Muscle of back (tissue), 13 donors: Measurements from ENCODE around the gene DUSP10. TPM values are rescaled to one million over a fixed set of nuclear protein-coding genes. Genes with fewer than 3 reads are reported as not detected.

Experiments
- DNase-seq, 3 donors: peaks; one replicate each; pipeline versions ENCODE4 v3.0.0 to v3.0.0-alpha.2; 2013
- long read RNA-seq, 9 donors: transcript quantifications; one replicate each; lab custom pipeline, GENCODE V29; 2026
- polyA plus RNA-seq, 10 donors: library from polyadenylated mRNA; unstranded; fragments of 120-200 nt; gene quantifications; one replicate each; pipeline ENCODE4 v1.2.1, GENCODE V29; 2013; ENCODE audit not compliant: insufficient read length in 10 of 10

The DUSP10 gene
- polyA plus RNA-seq: 10 to 100 TPM; 12.0 to 35.6 (median 23.7) TPM
- long read RNA-seq, donor 1, partial matches to known transcripts: 5 of 10 reads
- long read RNA-seq, donor 1, other reads (novel, unspliced or antisense): 0 of 10 reads
- long read RNA-seq, donor 2, partial matches to known transcripts: 6 of 10 reads
- long read RNA-seq, donor 2, other reads (novel, unspliced or antisense): 0 of 10 reads
- long read RNA-seq, donor 3: 0 reads
- long read RNA-seq, donor 4, partial matches to known transcripts: 0 of 4 reads
- long read RNA-seq, donor 4, other reads (novel, unspliced or antisense): 0 of 4 reads
- long read RNA-seq, donor 5, partial matches to known transcripts: 6 of 10 reads
- long read RNA-seq, donor 5, other reads (novel, unspliced or antisense): 0 of 10 reads
- long read RNA-seq, donor 6, transcript DUSP10-201 (4 exons, 2,676 nt): major isoform, 5 of 5 reads
- long read RNA-seq, donor 6, partial matches to known transcripts: 0 of 5 reads
- long read RNA-seq, donor 6, other reads (novel, unspliced or antisense): 0 of 5 reads
- long read RNA-seq, donor 7, partial matches to known transcripts: 0 of 3 reads
- long read RNA-seq, donor 7, other reads (novel, unspliced or antisense): 0 of 3 reads
- long read RNA-seq, donor 8, transcript DUSP10-201 (4 exons, 2,676 nt): major isoform, 5 of 5 reads
- long read RNA-seq, donor 8, partial matches to known transcripts: 0 of 5 reads
- long read RNA-seq, donor 8, other reads (novel, unspliced or antisense): 0 of 5 reads
- long read RNA-seq, donor 9: 0 reads

DNA sequence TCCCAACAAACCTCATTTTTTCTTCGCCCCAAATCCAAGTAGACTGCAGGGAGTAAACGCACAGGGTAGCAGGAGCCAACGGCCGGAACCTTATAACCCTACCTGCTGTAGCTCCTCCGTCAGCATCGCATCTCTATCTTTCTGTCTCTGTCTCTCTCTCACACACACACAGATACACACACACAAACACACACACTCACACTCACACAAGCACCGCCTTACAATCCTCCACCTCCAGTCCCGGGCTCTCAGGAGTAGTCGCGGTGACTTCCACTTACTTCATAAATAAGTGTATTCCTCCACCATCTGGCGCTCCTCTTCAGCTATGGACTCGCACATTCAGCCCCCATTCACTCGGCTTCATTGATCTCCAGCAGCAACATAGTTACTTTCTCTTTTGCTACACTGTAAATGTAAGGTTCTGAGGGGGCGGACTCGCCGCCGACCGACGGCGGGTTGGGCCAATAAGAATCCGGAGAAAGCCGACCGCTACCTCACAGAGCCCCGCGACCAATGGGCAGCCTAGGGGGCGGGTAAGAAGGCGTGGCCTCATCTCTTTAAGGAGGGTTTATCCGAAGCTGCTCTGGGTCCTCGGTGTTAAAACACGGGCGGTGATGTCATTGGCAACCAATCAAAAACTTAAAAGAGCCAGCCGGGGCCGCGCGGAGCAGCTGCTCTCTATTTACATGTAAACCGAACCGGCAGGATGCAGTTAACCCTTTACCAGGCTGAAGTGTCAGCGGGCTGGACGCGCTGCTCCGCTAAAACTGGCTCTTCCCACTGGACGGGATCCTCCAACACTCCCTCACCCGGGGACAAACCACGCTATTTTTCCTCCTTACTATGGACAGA is at the start of gene DUSP10:
Gene DUSP10 (minus strand): TSS at position 387 of the 852 bp plus-strand sequence. CDS start 2,345 bp downstream, outside the sequence.
- DNase-seq: peak; percentile 100

DNA sequence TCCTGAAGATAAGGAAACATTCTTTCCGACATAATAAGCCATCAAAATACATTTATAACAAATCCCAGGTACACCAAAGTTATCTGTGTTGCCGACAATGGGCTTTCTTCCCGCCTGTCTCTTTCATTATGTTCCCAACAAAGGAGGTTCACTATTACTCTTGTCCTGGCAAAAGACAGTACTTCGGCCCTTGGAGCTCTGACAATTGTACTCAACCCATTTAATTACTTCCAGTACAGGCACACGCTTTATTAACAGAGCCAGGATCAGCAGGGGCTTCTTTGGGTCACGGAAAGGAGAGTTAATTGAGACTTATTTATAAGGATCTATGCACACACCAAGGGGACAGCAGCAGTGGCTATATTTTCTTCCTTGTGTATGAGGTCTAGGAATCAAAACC is 46.6 kb upstream of the DUSP10 start:
- DNase-seq: no peak

DNA sequence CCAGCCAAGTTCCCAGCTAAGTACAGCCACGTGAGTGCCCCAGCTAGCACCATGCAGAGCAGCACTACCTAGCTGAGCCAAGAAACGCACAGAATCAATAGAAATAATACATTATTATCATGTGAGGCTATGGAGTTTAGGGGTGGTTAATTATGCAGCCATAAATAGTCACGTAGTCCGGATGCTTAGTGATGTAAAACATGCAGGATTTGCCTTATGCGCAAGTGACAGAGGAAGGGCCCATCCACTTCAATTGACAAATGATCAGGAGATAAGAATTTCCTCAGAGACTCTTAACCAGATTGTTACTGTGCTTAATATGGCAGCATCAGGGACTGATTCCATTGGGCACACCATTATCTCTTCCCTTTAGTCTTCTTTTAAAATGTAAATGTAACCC is 44.8 kb upstream of the DUSP10 start:
- no peak for DNase-seq

- DNase-seq: no peak
These were observed 42.0 kb upstream of the DUSP10 start for GRCh38 chr1:221783936-221784335.

DNA sequence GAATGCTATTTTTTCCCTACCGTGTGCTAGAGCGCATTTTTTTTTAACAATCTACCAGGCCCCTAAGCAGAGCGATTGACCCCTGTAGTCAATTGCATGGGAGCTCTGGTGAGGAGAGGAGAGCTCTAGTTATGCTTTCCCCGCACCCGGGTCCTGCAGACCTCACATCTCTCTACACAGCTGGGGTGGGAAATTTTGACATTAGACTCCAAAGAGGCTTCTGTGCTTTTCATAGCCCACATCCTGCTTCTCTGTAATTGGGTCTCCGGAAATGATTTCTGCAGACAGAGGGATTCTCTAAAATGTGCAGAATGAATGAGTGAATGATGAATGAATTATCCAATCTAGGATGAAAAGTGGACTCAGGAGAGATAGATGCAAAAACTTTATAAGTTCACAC is 41.5 kb upstream of the DUSP10 start:
- no peak for DNase-seq

- no peak for DNase-seq
These were observed 41.1 kb upstream of the DUSP10 start for GRCh38 chr1:221782970-221783369.

- no peak for DNase-seq
These were observed 40.6 kb upstream of the DUSP10 start for GRCh38 chr1:221782477-221782876.

DNA sequence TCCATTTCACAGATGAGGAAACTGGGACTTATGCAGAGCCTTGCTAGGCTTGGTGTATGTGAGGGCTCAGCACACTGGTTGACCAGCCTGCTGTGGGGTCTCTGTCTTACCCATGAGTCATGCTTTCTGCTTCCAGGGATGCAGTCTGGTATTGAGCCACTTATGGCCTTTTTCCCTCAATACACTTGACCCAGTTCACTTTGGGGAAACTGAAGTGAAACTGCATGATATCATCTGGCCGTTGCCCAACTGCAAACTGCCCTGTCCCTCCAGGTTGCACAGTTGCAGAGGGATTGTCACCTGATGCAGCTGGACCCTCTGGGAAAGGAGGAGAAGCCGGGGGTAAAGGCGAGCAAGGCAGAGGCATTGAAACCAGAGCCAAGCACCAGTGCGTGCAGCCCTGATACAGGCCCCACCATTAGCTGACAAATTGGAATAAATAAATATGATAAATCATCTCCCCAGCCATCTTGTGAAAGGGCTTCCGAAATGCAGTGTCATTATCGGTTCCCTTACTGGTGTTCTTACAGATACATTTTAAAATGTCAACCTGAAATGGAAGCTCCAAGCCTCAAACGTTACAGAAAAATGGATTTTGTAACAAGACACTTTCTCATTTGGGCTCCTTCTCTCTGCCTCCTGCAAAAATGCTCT is 39.3 kb upstream of the DUSP10 start:
- DNase-seq: peak in 1 of 3 donors; percentile 17

GRCh38 chr1:221780175-221780574 is 38.3 kb upstream of the DUSP10 start:
- DNase-seq: no peak

DNA sequence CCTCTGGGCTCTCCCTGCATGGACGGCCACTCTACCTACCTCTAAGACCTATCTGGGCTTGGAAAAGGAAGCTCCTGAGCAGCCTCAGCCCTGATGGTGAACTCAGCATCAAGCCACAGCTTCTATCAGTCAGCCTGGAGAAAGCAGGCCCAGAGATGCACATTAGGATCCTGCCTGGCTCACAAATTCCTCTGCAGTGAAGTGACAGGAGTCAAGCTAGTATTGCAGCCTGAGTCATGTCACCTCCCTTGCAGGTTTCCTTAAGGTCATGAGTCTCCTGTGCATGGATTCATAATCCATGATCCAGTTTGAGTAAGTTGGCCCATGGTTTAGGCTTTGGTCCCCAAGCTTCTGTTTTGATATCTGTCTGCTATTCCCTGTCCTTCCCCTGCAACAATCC is 37.9 kb upstream of the DUSP10 start:
- no peak for DNase-seq

- DNase-seq: no peak
These were observed 36.8 kb upstream of the DUSP10 start for GRCh38 chr1:221778535-221779142.

DNA sequence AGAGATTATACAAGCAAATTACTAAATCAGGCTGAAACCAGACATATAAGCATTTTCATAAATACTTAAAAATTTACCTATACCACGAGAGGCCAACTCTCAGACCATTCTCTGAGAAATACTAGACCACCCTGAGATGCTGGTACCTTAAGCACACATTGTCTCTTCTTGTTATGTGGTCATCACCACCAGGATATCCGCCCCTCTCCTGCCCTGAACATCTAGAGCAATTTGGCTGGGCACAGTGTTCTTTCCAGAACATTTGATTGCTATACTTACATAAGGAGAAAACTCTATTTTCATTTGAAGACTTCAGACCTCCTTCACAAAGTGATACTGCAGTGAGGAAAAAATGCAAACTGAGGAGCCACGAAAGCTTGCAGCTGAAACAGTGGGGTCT is 36.2 kb upstream of the DUSP10 start:
- DNase-seq: no peak

DNA sequence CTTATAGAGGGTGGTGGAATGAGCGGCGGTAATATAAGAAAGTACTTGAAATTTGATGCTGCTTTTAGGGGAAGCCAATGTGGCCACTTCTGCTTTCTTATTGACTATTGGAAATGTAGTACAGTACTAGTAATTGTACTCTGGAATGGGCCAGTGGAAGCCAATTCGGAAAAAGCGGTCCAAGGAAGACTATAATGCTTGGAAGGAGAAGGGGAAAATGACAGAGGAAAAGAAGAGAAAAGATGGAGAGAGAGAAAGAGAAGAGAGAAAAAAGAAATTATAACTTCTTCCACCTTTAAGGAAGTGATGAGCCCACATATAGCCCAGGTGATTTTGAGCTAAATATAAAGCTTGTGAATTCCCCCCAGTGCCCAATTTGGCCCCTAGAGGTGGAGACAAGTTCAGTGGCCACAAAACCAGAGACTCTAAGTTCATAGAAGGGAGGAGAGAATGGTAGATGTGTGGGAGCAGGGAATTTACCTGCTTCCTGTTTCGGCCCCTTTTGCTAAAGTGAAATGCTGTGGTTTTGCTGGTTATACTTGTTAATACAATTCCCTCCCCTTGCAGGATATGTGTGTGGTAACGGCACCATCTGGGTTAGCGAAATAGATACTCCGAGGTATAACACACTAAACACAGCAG is 35.7 kb upstream of the DUSP10 start:
- no peak for DNase-seq

DNA sequence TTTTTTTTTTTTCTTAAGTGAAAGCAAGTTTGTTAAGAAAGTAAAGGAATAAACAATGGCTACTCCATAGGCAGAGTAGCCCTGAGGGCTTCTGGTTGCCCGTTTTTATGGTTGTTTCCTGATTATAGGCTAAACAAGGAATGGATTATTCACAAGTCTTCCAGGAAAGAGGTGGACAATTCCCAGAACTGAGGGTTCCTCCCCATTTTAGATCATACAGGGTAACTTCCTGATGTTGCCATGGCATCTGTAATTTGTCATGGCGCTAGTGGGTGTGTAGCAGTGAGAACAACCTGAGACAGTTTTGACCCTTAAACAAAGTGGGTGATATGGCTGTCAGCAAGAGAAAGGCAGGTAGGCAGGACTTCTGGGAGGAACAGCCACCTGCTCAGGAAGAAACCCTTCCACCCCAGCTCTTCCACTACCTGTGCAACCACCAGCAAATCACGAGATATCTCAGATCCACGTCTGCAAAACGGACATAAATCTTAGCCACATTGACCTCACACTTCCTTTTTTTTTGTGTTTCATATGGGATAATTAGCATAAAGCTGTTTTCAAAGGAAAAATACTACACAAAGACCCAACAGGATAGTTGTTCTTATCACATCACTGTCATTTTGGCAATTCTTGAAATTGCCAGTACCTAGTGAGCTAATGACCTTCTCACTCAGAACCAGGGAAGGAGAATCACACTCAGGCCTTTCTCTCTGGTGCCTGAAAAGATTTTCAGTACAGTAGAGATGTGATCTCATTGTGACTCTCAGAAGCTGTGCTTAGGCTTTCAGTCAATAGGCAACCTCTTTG is 34.8 kb upstream of the DUSP10 start:
- no peak for DNase-seq

DNA sequence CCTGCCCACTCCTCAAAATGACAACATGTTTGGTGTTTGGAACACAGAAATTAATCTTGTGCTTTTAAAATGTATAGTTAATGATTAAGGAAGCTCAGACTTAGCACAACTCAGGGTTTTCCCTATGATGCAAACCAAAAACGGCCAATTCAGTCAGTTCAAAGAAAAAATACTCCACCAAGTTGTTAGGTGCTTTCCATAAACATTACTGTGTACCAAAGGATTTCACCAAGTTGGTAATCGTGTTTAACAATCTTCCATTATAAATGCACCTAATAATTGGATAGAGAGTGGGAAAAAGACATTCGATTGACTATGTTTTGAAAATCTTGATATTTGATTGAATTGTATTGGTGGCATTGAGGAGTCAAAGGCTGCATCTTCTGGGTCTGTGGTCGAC is 33.3 kb upstream of the DUSP10 start:
- no peak for DNase-seq

- no peak for DNase-seq
These were observed 32.4 kb upstream of the DUSP10 start for GRCh38 chr1:221774054-221774842.

DNA sequence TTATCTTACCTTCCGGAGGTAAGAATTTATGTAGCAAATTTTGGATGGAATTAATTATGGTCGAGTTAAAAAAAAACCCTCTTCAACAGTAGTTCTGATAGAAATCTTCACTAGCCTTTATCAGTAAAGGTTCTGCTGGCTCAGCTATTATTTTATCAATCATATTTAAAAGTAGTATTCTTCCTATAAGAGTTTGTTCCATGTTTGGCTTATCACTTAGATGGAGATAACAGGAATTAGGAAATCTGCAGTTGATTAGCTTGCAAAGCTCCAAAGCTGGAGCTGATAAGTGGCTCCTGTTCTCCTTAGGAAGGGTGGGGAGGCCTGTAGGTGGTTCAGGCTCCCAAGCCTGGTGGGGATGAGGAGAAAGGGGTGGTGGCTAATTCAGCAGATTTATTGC is 31.5 kb upstream of the DUSP10 start:
- no peak for DNase-seq

DNA sequence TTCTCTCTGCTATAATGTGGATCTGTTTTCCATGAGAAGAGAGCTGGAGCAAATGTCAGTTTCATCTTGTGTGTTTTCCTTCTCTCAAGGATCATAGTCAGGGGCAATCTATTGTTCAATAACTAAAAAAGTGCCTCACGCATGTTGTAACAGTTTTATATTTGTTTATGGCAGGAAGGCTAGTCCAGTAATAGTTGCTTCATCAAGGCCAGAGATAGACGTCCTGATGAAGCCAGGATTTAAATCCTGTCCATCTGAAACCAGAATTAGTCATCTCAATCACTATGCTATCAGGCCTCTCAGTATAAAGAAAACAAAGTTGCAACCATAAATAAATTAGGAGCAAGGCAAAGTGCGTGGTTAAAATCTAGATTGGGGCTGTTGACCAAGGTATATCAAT is 30.2 kb upstream of the DUSP10 start:
- DNase-seq: no peak
